LNCaP clone FGC (cell line): ENCODE measurements around the gene CD2AP.

Source experiments
- DNase-seq: peaks from one replicate; pipeline ENCODE4 v3.0.0-alpha.2; 2011; ENCODE audit warnings: low read depth
- H3K4me3 ChIP-seq: 2 replicates; pipeline ENCODE4 v1.5.1; 2011; ENCODE audit warnings: mild to moderate bottlenecking, low read depth, low read length, control low read depth
- TF ChIP-seq, protein P1 (sequence below): IDR thresholded peaks from 2 replicates; pipeline ENCODE4 v1.5.1; 2012; ENCODE audit warnings: mild to moderate bottlenecking; ENCODE audit not compliant: control insufficient read depth, insufficient read depth; ENCODE audit errors: extremely low read depth

Gene CD2AP

GRCh38 chr6:47452899-47453298 is 24.7 kb upstream of the CD2AP start:
- H3K4me3 ChIP-seq, result no peak overlapping the region
- TF ChIP-seq, protein P1, sequence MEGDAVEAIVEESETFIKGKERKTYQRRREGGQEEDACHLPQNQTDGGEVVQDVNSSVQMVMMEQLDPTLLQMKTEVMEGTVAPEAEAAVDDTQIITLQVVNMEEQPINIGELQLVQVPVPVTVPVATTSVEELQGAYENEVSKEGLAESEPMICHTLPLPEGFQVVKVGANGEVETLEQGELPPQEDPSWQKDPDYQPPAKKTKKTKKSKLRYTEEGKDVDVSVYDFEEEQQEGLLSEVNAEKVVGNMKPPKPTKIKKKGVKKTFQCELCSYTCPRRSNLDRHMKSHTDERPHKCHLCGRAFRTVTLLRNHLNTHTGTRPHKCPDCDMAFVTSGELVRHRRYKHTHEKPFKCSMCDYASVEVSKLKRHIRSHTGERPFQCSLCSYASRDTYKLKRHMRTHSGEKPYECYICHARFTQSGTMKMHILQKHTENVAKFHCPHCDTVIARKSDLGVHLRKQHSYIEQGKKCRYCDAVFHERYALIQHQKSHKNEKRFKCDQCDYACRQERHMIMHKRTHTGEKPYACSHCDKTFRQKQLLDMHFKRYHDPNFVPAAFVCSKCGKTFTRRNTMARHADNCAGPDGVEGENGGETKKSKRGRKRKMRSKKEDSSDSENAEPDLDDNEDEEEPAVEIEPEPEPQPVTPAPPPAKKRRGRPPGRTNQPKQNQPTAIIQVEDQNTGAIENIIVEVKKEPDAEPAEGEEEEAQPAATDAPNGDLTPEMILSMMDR, result no peak
- no peak for DNase-seq

- H3K4me3 ChIP-seq, result no peak overlapping the region
- TF ChIP-seq, protein P1, result no peak
- DNase-seq, result no peak
Observed at GRCh38 chr6:47453372-47453936, 24.1 kb upstream of the CD2AP start.

DNA sequence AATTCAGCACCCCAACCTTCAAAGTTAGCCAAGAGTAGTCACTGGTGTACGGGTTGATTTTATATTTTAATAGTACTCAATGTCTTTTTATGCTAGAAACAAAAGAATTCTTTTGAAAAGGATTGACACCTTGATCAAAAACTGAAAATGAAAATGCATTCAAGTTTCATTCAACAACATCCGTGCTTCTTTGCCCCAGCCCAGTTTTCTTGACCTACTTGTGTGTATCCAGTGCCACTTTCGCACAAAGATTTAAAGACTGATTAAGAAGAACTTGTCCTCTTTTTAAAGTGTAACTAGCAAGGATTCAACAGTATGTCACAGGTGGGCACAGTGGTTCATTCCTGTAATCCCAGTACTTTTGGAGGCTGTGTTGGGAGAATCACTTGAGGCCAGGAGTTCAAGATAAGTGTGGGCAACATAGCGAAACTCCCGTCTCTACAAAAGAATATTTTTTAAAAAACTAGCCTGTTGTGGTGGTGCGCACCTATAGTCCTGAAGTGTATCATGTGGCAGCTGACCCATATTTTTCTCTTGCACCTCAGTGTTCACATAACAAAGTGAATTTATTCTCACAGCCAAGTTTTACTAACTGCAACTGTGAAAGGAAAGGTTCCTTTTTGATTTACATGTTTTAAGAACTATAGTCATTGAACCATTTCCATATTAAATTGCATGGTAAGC is 22.7 kb upstream of the CD2AP start:
- no peak overlapping the region for H3K4me3 ChIP-seq
- no peak for DNase-seq
- TF ChIP-seq, protein P1, result no peak

DNA sequence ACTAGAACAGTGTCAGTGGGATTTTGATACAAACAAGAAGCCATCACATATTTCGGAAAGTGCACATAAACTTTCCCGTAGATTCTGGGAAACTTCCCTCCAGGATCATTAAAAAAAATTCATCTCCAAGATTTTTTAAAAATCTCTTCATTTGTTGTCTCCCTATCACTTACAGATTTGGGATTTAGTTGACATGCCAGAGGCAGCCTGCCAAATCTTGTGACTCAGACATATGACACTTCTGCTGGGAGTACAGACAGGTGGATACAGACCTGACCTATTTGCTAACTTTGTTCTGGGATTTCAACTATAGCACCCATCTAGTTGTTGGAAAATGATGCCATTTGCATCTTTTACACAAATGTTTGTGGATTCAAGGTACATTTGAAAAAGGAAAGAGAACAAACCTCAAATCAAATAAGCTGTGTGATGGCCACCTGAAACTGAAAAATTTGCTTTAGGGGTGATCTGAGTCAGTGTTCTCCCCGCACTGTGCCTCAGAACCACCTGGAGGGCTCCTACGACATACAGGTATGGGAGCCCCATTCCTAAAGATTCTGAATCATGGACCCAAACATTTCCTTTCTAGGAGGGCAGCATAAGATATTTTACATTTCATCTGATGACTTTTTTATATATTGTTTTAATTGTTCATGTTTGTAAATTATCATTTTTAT is 21.9 kb upstream of the CD2AP start:
- H3K4me3 ChIP-seq, result no peak overlapping the region
- TF ChIP-seq, protein P1, result no peak
- no peak for DNase-seq

DNA sequence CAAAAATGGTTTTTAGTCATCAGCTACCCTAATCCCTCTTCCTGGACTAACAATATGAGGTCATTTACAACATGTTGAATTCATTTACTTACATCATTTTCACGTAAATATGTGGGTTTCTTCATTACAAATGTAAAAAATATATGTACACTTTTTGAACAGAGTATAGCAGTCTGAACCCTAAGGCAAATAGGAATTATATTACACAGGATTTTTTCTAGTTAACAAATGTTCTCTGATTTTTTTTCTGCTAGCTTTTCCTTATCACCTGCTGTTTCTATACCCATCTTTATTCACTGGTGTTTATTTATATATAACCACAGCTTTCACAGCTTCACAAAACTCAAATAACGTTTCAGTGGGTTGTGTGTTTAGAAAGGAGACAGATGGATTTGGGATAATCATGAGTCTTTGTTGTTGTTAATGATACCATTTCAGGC is 21.0 kb upstream of the CD2AP start:
- TF ChIP-seq, protein P1, result no peak
- no peak for DNase-seq
- H3K4me3 ChIP-seq, result no peak overlapping the region

GRCh38 chr6:47457370-47457769 is 20.2 kb upstream of the CD2AP start:
- TF ChIP-seq, protein P1, result no peak
- DNase-seq, result no peak
- H3K4me3 ChIP-seq, result no peak overlapping the region

DNA sequence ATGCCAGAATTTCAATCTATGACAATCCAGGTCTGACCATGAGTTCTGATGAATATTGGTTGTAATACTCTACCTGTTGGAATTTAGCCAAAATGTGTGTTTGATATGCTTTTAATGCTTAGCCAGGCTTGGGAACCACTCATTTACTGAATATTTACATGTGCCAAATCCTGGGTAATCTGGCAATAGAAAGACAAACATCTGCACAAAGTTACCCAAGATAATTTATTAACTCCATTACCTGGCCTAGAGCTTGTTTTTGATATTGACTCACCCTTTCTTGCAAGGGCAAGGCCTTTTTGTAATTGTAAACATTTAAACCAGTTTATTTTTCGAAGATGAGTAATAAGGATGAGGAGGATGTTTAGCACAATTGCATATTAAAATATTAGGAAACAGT is 13.5 kb upstream of the CD2AP start:
- H3K4me3 ChIP-seq, result no peak overlapping the region
- DNase-seq, result peak; percentile 93
- TF ChIP-seq, protein P1, result no peak
